SJCRH30 (cell line): ENCODE results near the gene DUSP18. TPM values are rescaled to one million over a fixed set of nuclear protein-coding genes. Genes with fewer than 3 reads are reported as not detected.
"Not testable (repeated sequence)": the region's sequence is repeated elsewhere in the genome, so short reads cannot be mapped to it uniquely, and the experiment has no call there.

ENCODE experiments used
- DNase-seq, 2 experiments: peaks; one replicate each; pipeline ENCODE4 v3.0.0-alpha.2; 2015 to 2020
- H3K27ac ChIP-seq: fragments of 250-450 bp; sonication (Bioruptor Pico); 2 replicates; pipeline ENCODE4 v1.5.1; 2020; ENCODE audit warnings: mild to moderate bottlenecking, moderate library complexity
- H3K27me3 ChIP-seq: fragments of 250-450 bp; sonication (Bioruptor Pico); 2 replicates; pipeline ENCODE4 v1.5.1; 2020; ENCODE audit warnings: mild to moderate bottlenecking, moderate library complexity
- H3K36me3 ChIP-seq: fragments of 250-450 bp; sonication (Bioruptor Pico); 2 replicates; pipeline ENCODE4 v1.5.1; 2020; ENCODE audit warnings: mild to moderate bottlenecking, moderate library complexity
- H3K4me1 ChIP-seq: fragments of 250-450 bp; sonication (Bioruptor Pico); 2 replicates; pipeline ENCODE4 v1.5.1; 2020; ENCODE audit warnings: mild to moderate bottlenecking, moderate library complexity
- H3K4me3 ChIP-seq: fragments of 250-450 bp; sonication (Bioruptor Pico); 2 replicates; pipeline ENCODE4 v1.5.1; 2020; ENCODE audit warnings: mild to moderate bottlenecking, moderate library complexity
- H3K9me3 ChIP-seq: fragments of 250-450 bp; sonication (Bioruptor Pico); replicated peaks from 2 replicates; pipeline ENCODE4 v1.5.1; 2020; ENCODE audit warnings: mild to moderate bottlenecking, moderate library complexity
- total RNA-seq: library from RNA; depleted of rRNA; stranded (reverse); fragments of >200 nt; shearing (Covaris generic); gene quantifications from 2 replicates; pipeline ENCODE4 v1.2.3, GENCODE V29; 2014; rRNA removed

Gene DUSP18
- total RNA-seq = 0.99 and 1.7 TPM in 2 replicates

GRCh38 chr22:30667494-30668385 lies at the start of gene DUSP18:
Gene DUSP18 (minus strand): TSS chr22:30667875. CDS start chr22:30664003, 3,872 bp downstream.
- H3K9me3 ChIP-seq = no peaks in the 10 kb centered on the region
- H3K27me3 ChIP-seq = no peaks in the 10 kb centered on the region
- peak within 1 kb of the TSS; percentile 58 for H3K4me3 ChIP-seq
- no peaks in the 10 kb centered on the region for H3K36me3 ChIP-seq
- H3K4me1 ChIP-seq = no peaks in the 10 kb centered on the region
- peak; percentile 84 to 88 for DNase-seq
- no peak within 1 kb of the TSS for H3K27ac ChIP-seq

DNA sequence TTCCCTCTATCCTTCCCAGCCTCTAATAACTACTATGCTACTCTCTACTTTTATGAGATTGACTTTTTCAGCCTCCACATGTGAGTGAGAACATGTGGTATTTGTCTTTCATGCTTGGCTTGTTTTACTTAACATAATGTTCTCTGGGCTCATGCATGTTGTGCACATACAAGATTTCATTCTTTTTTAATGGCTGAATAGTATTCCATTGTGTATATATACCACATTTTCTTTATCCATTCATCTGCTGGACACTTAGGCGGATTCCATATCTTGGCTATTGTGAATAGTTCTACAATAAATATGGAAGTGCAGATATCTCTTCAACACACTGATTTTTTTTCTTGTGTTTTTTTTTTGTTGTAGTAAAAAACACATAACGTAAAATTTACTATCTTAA lies 46.4 kb upstream of the DUSP18 start:
- Histone ChIP-seq H3K9me3 (no peaks in the 10 kb centered on the region), H3K4me1 (no peaks in the 10 kb centered on the region), H3K27ac (no peak overlapping the region), H3K27me3 (no peaks in the 10 kb centered on the region), H3K36me3 (no peaks in the 10 kb centered on the region), H3K4me3 (no peak overlapping the region)
- no peak for DNase-seq

DNA sequence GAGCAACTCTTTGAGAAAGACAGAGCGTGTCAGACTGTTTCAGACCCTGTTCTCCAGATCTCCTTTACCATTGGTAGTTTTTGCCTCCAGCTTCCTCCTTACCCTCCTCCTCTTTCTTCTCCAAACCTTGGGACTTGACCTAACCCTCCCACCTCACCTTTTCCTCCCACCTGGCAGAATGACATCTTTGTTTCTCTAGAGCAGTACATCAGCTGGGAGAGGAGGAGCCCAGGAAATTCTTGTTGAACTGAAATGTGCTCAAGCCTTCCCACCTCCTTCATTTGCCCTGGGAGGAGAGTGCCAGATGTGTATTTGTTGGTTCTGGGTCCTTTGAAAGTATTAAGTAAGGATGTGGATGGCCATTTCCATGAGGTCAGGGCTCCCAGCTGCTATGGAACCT lies 44.4 kb upstream of the DUSP18 start:
- H3K9me3 ChIP-seq = no peaks in the 10 kb centered on the region
- H3K36me3 ChIP-seq = no peaks in the 10 kb centered on the region

GRCh38 chr22:30709980-30710379 lies 42.3 kb upstream of the DUSP18 start:
- H3K36me3 ChIP-seq, H3K27me3 ChIP-seq, H3K9me3 ChIP-seq, H3K27ac ChIP-seq, H3K4me1 ChIP-seq, H3K4me3 ChIP-seq, DNase-seq: not testable (repeated sequence)

More for the DNA sequence above, 44.4 kb upstream of the DUSP18 start:
- H3K27me3 ChIP-seq = no peaks in the 10 kb centered on the region
- no peak for DNase-seq
- no peak overlapping the region for H3K4me3 ChIP-seq
- no peak overlapping the region for H3K27ac ChIP-seq
- H3K4me1 ChIP-seq = no peaks in the 10 kb centered on the region

DNA sequence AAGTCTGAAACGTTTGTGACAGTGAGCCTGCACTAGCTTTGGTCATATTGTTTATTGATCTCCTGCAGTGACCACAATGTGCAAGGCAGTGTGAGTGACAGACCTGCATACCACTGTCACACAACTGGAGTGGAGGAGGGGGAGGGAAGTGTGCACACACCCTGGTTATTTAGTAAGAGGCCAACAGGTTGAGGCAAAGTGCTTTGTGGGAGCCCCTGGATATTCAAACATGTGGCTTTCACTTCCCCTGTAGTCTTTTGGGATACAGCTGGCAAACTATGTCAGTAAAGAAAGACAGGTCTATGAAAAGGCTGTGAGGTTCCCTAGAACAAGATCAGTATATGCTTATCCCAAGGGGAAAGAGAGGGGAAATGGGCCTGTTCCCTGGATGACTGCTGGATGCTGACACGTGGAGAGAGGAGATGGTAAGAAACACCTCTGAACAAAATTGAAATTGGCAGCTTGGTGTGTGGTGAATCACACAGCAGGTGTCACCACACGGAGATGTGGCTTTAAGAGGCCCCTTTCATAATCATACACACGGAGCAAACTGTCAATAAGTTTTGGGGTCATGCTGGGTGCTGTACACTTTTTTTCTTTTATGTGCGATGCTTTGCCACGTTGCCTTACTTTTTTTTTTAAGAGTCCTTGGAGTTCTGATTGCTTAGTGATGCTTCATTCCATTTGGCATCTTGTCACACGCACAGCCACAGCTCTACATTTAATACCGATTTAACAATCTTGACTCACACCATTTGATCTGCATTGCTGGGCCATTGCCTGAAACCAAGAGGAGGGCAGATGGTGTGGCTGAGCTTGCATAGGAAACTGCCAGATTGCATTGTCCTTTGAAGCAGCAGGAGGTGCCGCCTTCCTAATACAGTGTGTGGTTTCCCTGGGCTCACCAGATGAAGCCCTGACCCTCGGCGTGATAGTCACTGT lies 38.3 kb upstream of the DUSP18 start:
- H3K4me1 ChIP-seq = no peaks in the 10 kb centered on the region
- H3K36me3 ChIP-seq = no peaks in the 10 kb centered on the region
- DNase-seq = peak in 1 of 2 experiments; percentile 9
- H3K27me3 ChIP-seq = no peaks in the 10 kb centered on the region
- no peak overlapping the region for H3K4me3 ChIP-seq
- H3K27ac ChIP-seq = no peak overlapping the region
- H3K9me3 ChIP-seq = no peaks in the 10 kb centered on the region

- Histone ChIP-seq H3K4me3 (no peak overlapping the region), H3K9me3 (no peaks in the 10 kb centered on the region), H3K36me3 (no peaks in the 10 kb centered on the region), H3K27ac (no peak overlapping the region), H3K27me3 (no peaks in the 10 kb centered on the region), H3K4me1 (no peaks in the 10 kb centered on the region)
- no peak for DNase-seq
Observed at GRCh38 chr22:30704978-30705377, 37.3 kb upstream of the DUSP18 start.

- Histone ChIP-seq H3K9me3 (no peaks in the 10 kb centered on the region), H3K27me3 (no peaks in the 10 kb centered on the region), H3K27ac (no peak overlapping the region), H3K36me3 (no peaks in the 10 kb centered on the region), H3K4me1 (no peaks in the 10 kb centered on the region), H3K4me3 (no peak overlapping the region)
- no peak for DNase-seq
Observed at GRCh38 chr22:30702856-30703255, 35.2 kb upstream of the DUSP18 start.

DNA sequence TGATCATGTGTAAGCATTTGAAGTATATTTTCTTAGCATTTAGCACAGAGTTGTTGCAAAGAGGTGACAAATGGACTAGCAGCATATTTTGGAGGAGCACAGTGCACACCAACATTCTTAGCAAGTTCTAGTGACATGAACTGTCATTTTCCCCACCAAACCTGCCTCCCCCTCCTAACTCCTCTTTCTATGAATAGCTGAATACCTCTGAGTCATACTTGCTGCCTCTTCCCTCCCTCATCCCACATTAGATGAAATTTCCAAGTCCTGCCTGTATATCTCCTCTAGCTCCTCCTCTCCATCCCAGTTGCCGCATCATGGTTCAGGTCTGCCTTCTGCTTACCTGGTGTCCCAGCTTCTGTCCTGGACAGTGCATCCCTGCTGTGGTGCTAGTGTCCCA lies 34.2 kb upstream of the DUSP18 start:
- H3K27ac ChIP-seq = no peak overlapping the region
- no peaks in the 10 kb centered on the region for H3K9me3 ChIP-seq
- no peaks in the 10 kb centered on the region for H3K27me3 ChIP-seq
- H3K4me3 ChIP-seq = no peak overlapping the region
- no peaks in the 10 kb centered on the region for H3K4me1 ChIP-seq
- no peaks in the 10 kb centered on the region for H3K36me3 ChIP-seq
- DNase-seq = no peak

GRCh38 chr22:30697975-30698374 lies 30.3 kb upstream of the DUSP18 start:
- Histone ChIP-seq H3K9me3 (no peaks in the 10 kb centered on the region), H3K27me3 (no peaks in the 10 kb centered on the region), H3K4me1 (no peaks in the 10 kb centered on the region), H3K27ac (no peak overlapping the region), H3K36me3 (no peaks in the 10 kb centered on the region), H3K4me3 (no peak overlapping the region)
- no peak for DNase-seq

DNA sequence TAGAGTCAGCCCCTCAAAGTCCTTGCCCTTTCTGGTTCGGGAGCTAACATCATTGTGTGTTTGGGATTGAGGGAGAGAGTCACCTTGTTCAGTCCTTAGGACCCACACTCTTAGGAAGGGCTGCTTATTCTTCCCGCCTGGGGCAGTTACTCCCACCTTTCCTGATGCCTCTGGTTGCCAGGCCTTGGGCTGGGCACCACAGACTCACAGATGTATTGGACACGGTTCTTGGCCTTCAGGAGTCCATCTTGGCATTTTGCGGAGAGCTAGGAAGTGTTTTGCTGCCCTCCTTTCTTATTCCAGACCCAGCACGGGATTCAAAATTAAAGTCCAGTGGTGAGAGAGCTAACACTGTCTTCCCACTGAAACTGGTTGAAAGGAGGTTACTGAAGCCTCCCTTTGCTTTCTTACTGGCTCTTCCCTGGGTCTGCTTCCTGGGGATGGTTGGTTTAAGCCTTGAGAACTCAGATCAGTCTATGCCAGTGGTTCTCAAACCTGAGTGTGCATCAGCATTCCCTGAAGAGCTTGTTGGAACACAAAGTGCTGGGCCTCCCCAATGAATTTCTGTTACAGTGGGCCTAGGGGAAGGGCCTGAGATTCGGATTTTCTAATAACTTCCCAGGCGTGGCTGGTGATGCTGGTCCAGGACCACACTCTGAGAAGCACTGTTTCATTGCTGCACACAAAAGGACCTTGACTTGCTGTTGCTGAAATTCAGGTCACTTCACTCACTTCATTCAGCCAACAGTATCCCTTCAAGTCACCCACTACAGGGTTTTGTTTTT lies 28.4 kb upstream of the DUSP18 start:
- H3K9me3 ChIP-seq = no peaks in the 10 kb centered on the region
- no peak for DNase-seq
- H3K27me3 ChIP-seq = no peaks in the 10 kb centered on the region
- no peaks in the 10 kb centered on the region for H3K4me1 ChIP-seq
- no peak overlapping the region for H3K4me3 ChIP-seq
- no peak overlapping the region for H3K27ac ChIP-seq
- H3K36me3 ChIP-seq = no peaks in the 10 kb centered on the region

DNA sequence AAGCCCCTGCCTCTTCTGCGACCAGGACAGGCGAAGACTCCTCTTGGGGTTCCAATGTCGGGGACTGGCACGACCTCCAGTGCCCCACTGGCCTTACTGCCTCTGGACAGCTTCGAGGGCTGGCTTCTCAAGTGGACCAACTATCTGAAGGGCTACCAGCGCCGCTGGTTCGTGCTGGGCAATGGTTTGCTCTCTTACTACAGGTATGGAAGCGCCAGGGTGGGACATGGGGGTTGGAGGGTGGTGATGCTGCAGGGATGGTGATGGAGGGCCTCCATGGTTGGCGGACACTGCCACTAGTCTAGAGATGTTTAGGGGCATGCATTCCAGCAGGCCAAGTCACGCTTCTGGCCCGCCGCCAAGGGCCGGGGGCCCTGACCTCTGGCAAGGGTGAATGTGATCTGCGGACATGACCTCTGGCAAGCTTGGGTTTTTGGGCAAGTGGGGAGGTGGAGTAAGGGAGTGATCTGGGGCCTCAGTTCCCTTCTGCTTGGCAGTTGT lies 27.7 kb upstream of the DUSP18 start:
- H3K27ac ChIP-seq = no peak overlapping the region
- H3K4me1 ChIP-seq = no peaks in the 10 kb centered on the region
- DNase-seq = no peak
- no peaks in the 10 kb centered on the region for H3K9me3 ChIP-seq
- no peak overlapping the region for H3K4me3 ChIP-seq
- H3K36me3 ChIP-seq = no peaks in the 10 kb centered on the region
- no peaks in the 10 kb centered on the region for H3K27me3 ChIP-seq

GRCh38 chr22:30694640-30695350 lies 27.1 kb upstream of the DUSP18 start, which contains the start of gene OSBP2:
Gene OSBP2 (plus strand): TSS chr22:30694874. CDS start chr22:30694910, 36 bp downstream.
- Histone ChIP-seq H3K4me1 (no peaks in the 10 kb centered on the region), H3K27ac (no peak within 1 kb of the TSS), H3K36me3 (no peaks in the 10 kb centered on the region), H3K4me3 (no peak within 1 kb of the TSS), H3K27me3 (no peaks in the 10 kb centered on the region), H3K9me3 (no peaks in the 10 kb centered on the region)
- DNase-seq = no peak

- no peak overlapping the region for H3K4me3 ChIP-seq
- DNase-seq = no peak
- no peaks in the 10 kb centered on the region for H3K4me1 ChIP-seq
- no peaks in the 10 kb centered on the region for H3K36me3 ChIP-seq
- H3K27me3 ChIP-seq = no peaks in the 10 kb centered on the region
- H3K9me3 ChIP-seq = no peaks in the 10 kb centered on the region
- no peak overlapping the region for H3K27ac ChIP-seq
Observed at GRCh38 chr22:30694171-30694639, 26.5 kb upstream of the DUSP18 start.

GRCh38 chr22:30691204-30691603 lies 23.5 kb upstream of the DUSP18 start:
- no peaks in the 10 kb centered on the region for H3K4me1 ChIP-seq
- no peaks in the 10 kb centered on the region for H3K36me3 ChIP-seq
- no peak overlapping the region for H3K4me3 ChIP-seq
- H3K27ac ChIP-seq = no peak overlapping the region
- DNase-seq = no peak
- H3K9me3 ChIP-seq = no peaks in the 10 kb centered on the region
- H3K27me3 ChIP-seq = no peaks in the 10 kb centered on the region
